ENCODE measurements around the gene KCNJ11. TPM values are rescaled to one million over a fixed set of nuclear protein-coding genes. Genes with fewer than 3 reads are reported as not detected.

Gene KCNJ11
- total and polyA plus RNA-seq, 2 donors (not counting 3 experiments of a cell fraction or from before 2014, with no cell fraction given) = 0.04 TPM; not detected in 1

- Histone ChIP-seq H3K79me2 (ENCODE audit: control insufficient read depth, insufficient read depth, low read length) (no peaks in the 10 kb centered on the region), H3K27ac (ENCODE audit: insufficient read depth, low read depth, low read length) (no peak overlapping the region), H2AFZ (ENCODE audit: low read depth, low read length) (no peak overlapping the region), H3K4me3 (replicated peaks in 1 of 3; ENCODE audit: insufficient read depth in 1 of 3, low read depth in 1 of 3, low read length in 3 of 3) (no peak overlapping the region), H4K20me1 (replicated peaks; ENCODE audit: control insufficient read depth, extremely low read depth, insufficient read depth, low read length) (no peaks in the 10 kb centered on the region), H3K4me2 (ENCODE audit: insufficient read depth, low read length) (no peak overlapping the region), H3K27me3 (ENCODE audit: control insufficient read depth in 2 of 2, insufficient read depth in 2 of 2, low read length in 2 of 2) (peaks cover 2 to 10% of the 10 kb centered on the region in 2 experiments), H3K36me3 (ENCODE audit: control insufficient read depth in 2 of 2, extremely low read depth in 1 of 2, insufficient read depth in 2 of 2, low read length in 2 of 2) (no peaks in the 10 kb centered on the region), H3K4me1 (ENCODE audit: control insufficient read depth, extremely low read depth, insufficient read depth, low read length) (no peaks in the 10 kb centered on the region), H3K9ac (replicated peaks; ENCODE audit: extremely low read depth, insufficient read depth, low read length) (no peak overlapping the region), H3K9me1 (replicated peaks; ENCODE audit: control insufficient read depth, extremely low read depth, insufficient read depth, low read length) (no peaks in the 10 kb centered on the region), H3K9me3 (replicated peaks; ENCODE audit: control insufficient read depth, insufficient read depth, low read length) (no peaks in the 10 kb centered on the region)
- ChIA-PET POLR2A (no interaction called here), CTCF (interaction anchor here (1.7 kb wide), 1 partner anchor 10 kb away, joined by 5 read pairs; no protein-coding TSS in a partner anchor)
- dilution Hi-C loops (cut with MboI; ENCODE audit: extremely low pct_ligation_motif_present, low sequenced_read_pairs) (no loop called here), intact Hi-C loops (cut with micrococcal nuclease) (no loop called here)
- no peak for DNase-seq (ENCODE audit: low read depth, low spot score)
- no peak for TF ChIP-seq JUN (IDR thresholded peaks at IDR 0.05; ENCODE audit: borderline replicate concordance, insufficient read depth, insufficient read length, low read depth)
- TF ChIP-seq MAX (IDR thresholded peaks at IDR 0.05; ENCODE audit: insufficient read depth, insufficient read length) = no peak
- TF ChIP-seq FOS (IDR thresholded peaks at IDR 0.05; ENCODE audit: borderline replicate concordance, insufficient read depth, low read length) = no peak
- TF ChIP-seq GATA2 (IDR thresholded peaks at IDR 0.05; ENCODE audit: insufficient read depth, insufficient read length, low read depth, low read length) = no peak
- no peak for TF ChIP-seq POLR2A (IDR thresholded peaks at IDR 0.05; ENCODE audit: low read depth, low read length)
- TF ChIP-seq CTCF (IDR thresholded peaks at IDR 0.05; ENCODE audit: extremely low read depth in 1 of 2, insufficient read depth in 1 of 2, low read depth in 1 of 2, low read length in 2 of 2) = no peak
- no peak for TF ChIP-seq MYC (IDR thresholded peaks at IDR 0.05; ENCODE audit: low read depth, low read length)
- TF ChIP-seq POLR2AphosphoS5 (IDR thresholded peaks at IDR 0.05; ENCODE audit: insufficient read depth, low read depth, low read length) = no peak
- no peak for TF ChIP-seq EZH2 (IDR thresholded peaks at IDR 0.05; ENCODE audit: borderline replicate concordance, low read depth, low read length, severe bottlenecking)
- no peak for FAIRE-seq
- BruUV-seq (replicated peaks) = no TSS peak
Measured at GRCh38 chr11:17418444-17419081, 30.1 kb upstream of the KCNJ11 start.

All from endothelial cell of umbilical vein (primary cell).